ENCODE measurements around the gene SMTNL2. TPM values are rescaled to one million over a fixed set of nuclear protein-coding genes. Genes with fewer than 3 reads are reported as not detected.
"Not testable (repeated sequence)": the region's sequence is repeated elsewhere in the genome, so short reads cannot be mapped to it uniquely, and the experiment has no call there.

SMTNL2 gene
- total RNA-seq, 1 donor from 2014 or later, result 33.4 TPM

DNA sequence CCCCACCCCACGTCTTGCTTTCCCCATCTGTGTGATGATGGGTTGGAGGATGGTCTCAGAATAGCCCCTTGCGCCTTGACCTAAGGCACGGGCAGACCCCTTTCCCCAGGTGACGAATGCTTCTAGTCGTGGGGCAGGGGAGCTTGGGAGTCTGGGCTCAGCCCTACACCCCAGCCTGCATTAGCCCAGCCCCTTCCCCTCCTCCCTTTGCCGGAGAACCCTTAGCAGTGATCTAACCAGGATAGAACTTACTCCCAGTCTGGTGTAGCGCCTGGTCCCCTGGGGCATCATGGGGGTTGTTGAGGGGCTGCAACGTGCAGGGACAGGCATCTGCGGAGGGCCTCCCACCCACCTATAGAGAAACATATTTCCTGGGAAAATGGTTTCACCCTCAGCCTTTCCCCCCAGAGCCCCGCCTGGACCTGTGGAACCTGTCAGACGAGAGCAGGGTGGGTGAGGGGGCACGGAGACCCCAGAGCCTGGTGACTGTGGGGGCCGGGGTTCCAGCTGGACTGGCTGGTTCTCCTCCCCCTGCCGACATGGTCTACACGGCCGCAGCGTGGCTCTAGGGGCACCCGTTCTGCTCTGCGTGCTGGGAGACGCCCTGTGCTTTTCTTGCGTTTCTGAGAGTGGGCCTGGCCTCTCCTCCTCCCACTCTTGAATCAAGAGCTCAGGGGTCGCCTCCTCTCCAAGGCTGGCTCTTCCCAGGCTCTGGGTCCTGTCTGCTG lies 4.7 kb downstream of the SMTNL2 start:
- no peaks in the 10 kb centered on the region for H3K36me3 ChIP-seq
- peaks cover 84% of the 10 kb centered on the region for H3K4me1 ChIP-seq
- peaks cover 14% of the 10 kb centered on the region for H3K27me3 ChIP-seq (ENCODE audit: low read depth)
- H3K27ac ChIP-seq (replicated peaks), result peak overlapping the region; percentile 93
- intact Hi-C loops (cut with micrococcal nuclease), result no loop called here
- no peaks in the 10 kb centered on the region for H3K9me3 ChIP-seq (replicated peaks)
- TF ChIP-seq, protein P1, sequence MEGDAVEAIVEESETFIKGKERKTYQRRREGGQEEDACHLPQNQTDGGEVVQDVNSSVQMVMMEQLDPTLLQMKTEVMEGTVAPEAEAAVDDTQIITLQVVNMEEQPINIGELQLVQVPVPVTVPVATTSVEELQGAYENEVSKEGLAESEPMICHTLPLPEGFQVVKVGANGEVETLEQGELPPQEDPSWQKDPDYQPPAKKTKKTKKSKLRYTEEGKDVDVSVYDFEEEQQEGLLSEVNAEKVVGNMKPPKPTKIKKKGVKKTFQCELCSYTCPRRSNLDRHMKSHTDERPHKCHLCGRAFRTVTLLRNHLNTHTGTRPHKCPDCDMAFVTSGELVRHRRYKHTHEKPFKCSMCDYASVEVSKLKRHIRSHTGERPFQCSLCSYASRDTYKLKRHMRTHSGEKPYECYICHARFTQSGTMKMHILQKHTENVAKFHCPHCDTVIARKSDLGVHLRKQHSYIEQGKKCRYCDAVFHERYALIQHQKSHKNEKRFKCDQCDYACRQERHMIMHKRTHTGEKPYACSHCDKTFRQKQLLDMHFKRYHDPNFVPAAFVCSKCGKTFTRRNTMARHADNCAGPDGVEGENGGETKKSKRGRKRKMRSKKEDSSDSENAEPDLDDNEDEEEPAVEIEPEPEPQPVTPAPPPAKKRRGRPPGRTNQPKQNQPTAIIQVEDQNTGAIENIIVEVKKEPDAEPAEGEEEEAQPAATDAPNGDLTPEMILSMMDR (IDR thresholded peaks at IDR 0.05; ENCODE audit: borderline replicate concordance), result no peak
- H3K4me3 ChIP-seq, result peak overlapping the region; percentile 72
- no peak for DNase-seq

DNA sequence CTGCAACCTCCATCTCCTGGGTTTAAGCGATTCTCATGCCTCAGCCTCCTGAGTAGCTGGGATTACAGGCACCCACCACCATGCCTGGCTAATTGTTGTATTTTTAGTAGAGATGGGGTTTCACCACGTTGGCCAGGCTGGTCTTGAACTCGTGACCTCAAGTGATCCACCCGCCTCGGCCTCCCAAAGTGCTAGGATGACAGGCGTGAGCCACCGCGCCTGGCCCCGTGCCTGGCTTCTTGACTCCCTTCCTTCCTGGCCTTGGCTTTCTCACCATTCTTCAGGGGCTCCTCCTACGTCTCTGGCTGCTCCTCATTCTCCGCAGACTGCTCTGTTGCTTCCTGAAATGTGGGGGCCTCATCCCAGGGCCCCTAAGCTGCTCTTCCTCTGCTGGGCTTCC lies 5.7 kb downstream of the SMTNL2 start:
- H3K36me3 ChIP-seq; DNase-seq; H3K27ac ChIP-seq (replicated peaks); H3K27me3 ChIP-seq (ENCODE audit: low read depth); H3K9me3 ChIP-seq (replicated peaks); H3K4me3 ChIP-seq; intact Hi-C loops (cut with micrococcal nuclease): not testable (repeated sequence)
- H3K4me1 ChIP-seq, result peaks cover 77% of the 10 kb centered on the region

DNA sequence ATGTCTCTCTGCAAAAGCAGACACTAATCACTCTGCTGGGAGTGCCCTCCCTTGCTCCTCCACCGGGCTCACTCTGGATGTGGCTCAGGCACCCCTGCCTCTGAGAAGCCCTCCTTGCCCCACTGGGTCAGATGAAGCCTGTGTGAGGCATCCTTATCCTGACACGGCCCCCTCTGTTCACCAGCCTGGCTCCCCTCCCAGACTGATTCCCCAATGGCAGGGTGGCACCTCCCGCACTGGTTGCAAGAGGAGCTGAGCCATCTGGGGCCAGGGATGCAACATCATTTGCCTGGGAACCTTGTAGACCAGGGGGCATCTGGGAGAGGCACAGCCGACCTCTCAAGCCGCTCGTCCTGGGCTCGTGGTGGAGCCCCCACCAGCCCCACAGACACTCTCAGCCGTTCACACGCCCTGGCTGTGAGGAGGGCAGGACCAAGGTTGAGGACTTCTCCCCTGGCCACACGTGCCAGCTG lies 6.7 kb downstream of the SMTNL2 start:
- TF ChIP-seq, protein P1 (IDR thresholded peaks at IDR 0.05; ENCODE audit: borderline replicate concordance), result no peak
- Histone ChIP-seq H3K4me1 (peaks cover 70% of the 10 kb centered on the region), H3K36me3 (no peaks in the 10 kb centered on the region), H3K9me3 (replicated peaks) (no peaks in the 10 kb centered on the region), H3K27me3 (ENCODE audit: low read depth) (no peaks in the 10 kb centered on the region), H3K4me3 (no peak overlapping the region), H3K27ac (replicated peaks) (peak overlapping the region; percentile 51)
- DNase-seq, result no peak
- intact Hi-C loops (cut with micrococcal nuclease), result no loop called here

DNA sequence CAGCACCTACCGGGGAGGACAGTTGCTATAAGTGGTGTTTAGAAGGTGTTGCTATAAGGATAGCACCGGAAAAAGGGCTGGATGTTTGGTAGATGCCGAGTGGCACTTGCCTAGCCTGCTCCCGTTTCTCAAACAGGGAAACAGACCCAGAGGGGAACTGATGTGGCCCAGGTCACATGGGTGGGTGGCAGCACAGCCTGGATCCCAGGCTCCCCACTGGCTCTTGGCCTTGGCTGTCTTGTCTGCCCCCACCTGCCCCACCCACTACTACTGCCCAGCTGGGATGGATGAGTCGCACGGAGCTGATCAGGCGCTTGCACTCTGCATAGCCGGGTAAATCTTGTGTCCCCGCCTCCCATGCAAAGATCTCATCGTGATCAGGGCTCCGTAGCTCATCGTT lies 7.2 kb downstream of the SMTNL2 start:
- TF ChIP-seq, protein P1 (IDR thresholded peaks at IDR 0.05; ENCODE audit: borderline replicate concordance), result no peak
- peak overlapping the region; percentile 51 for H3K27ac ChIP-seq (replicated peaks)
- DNase-seq, result no peak
- no peak overlapping the region for H3K4me3 ChIP-seq
- H3K36me3 ChIP-seq, result peaks cover 5% of the 10 kb centered on the region
- intact Hi-C loops (cut with micrococcal nuclease), result no loop called here
- no peaks in the 10 kb centered on the region for H3K27me3 ChIP-seq (ENCODE audit: low read depth)
- H3K9me3 ChIP-seq (replicated peaks), result no peaks in the 10 kb centered on the region
- peaks cover 65% of the 10 kb centered on the region for H3K4me1 ChIP-seq

DNA sequence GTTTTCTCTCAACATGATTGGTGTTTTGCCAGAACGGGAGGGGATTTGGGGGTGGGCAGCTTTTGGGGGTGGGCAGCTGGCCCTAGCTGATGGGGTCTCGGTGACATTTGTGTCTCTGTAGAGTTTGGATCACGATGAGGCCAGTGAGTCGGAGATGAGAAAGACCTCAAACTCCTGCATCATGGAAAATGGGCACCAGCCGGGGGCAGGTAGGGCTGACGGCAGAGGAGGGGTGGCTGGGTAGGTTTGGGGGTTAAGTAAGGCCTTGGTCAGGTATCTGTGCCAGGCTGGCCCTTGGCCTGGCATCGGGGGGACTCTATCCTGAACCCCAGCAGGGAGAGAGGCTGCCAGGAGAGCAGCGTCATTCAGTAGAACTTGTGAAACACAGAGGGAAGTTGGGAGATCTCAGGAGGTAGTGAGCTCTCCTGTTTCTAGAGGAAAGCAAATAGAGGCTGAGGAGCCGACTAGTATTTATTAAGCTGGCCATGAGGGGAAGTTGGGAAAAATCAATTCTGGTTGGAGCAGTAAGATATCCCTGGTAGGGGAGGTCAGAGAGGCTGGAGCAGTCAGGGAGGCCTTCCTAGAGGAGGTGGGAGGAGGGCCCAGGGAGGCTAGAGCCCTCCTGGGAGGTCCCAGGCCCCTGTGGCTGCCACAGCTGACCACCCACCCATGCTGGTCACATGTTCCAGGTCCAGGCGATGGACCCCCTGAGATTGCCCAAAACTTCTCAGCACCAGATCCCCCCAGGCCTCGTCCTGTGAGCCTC lies 8.1 kb downstream of the SMTNL2 start:
- H3K27ac ChIP-seq (replicated peaks), result no peak overlapping the region
- no peak for DNase-seq
- H3K4me1 ChIP-seq, result peaks cover 61% of the 10 kb centered on the region
- H3K36me3 ChIP-seq, result peaks cover 13% of the 10 kb centered on the region
- TF ChIP-seq, protein P1 (IDR thresholded peaks at IDR 0.05; ENCODE audit: borderline replicate concordance), result no peak
- intact Hi-C loops (cut with micrococcal nuclease), result no loop called here
- no peaks in the 10 kb centered on the region for H3K9me3 ChIP-seq (replicated peaks)
- no peak overlapping the region for H3K4me3 ChIP-seq
- no peaks in the 10 kb centered on the region for H3K27me3 ChIP-seq (ENCODE audit: low read depth)

DNA sequence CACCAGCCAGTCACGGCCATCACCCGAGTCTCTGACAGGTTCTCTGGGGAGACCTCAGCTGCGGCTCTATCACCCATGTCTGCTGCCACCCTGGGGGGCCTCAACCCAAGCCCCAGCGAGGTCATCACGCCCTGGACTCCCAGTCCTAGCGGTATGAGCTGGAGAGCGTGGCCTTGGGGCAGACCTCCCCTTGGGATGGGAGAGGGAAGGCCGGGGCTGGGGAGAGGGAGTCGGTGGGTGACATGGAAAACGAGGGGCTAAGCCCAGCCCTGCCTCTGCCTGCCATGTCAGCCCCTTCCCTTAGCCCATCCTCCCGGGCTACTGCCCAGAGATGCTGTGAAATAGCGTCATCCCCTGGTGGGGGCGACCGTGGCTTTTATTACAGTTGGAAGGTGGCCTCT lies 8.7 kb downstream of the SMTNL2 start:
- H3K36me3 ChIP-seq, result peaks cover 13% of the 10 kb centered on the region
- TF ChIP-seq, protein P1 (IDR thresholded peaks at IDR 0.05; ENCODE audit: borderline replicate concordance), result no peak
- no peaks in the 10 kb centered on the region for H3K9me3 ChIP-seq (replicated peaks)
- peaks cover 61% of the 10 kb centered on the region for H3K4me1 ChIP-seq
- H3K4me3 ChIP-seq, result no peak overlapping the region
- intact Hi-C loops (cut with micrococcal nuclease), result no loop called here
- DNase-seq, result no peak
- no peaks in the 10 kb centered on the region for H3K27me3 ChIP-seq (ENCODE audit: low read depth)
- peak overlapping the region; percentile 8 for H3K27ac ChIP-seq (replicated peaks)
